Stimulated activated CD8-positive, alpha-beta memory T cell treated with anti-CD3 and anti-CD28 coated beads, Interleukin-15, amount 100 ng/mL, for 24 hours (primary cell): ENCODE data around the gene DCAF5.

Experiments
- DNase-seq: peaks from one replicate; pipeline ENCODE4 v3.0.0-alpha.2; 2020; ENCODE audit warnings: low read depth

Gene DCAF5

GRCh38 chr14:69005432-69006148, 147.3 kb downstream of the DCAF5 start:
- DNase-seq, result no peak

GRCh38 chr14:69004731-69005431, 148.0 kb downstream of the DCAF5 start:
- DNase-seq, result no peak

GRCh38 chr14:69003626-69004025, 149.3 kb downstream of the DCAF5 start:
- DNase-seq, result no peak

- DNase-seq, result no peak
Observed at GRCh38 chr14:69002069-69002468, 150.8 kb downstream of the DCAF5 start.

- no peak for DNase-seq
Observed at GRCh38 chr14:69001375-69001774, 151.5 kb downstream of the DCAF5 start.
